RCC 7860 (cell line): ENCODE measurements around the gene PAPSS1.

Experiments
- DNase-seq: peaks from one replicate; pipeline ENCODE4 v3.0.0-alpha.2; 2015; ENCODE audit warnings: low spot score
- FAIRE-seq: peaks from 2 replicates; lab custom pipeline; 2012; peaks lifted over from hg19 to GRCh38; lab: Jason Lieb, UNC

The PAPSS1 gene

GRCh38 chr4:107572281-107572680 lies 147.8 kb downstream of the PAPSS1 start:
- no peak for DNase-seq
- FAIRE-seq, result no peak

- no peak for FAIRE-seq
- DNase-seq, result no peak
Measured at GRCh38 chr4:107570952-107571351, 149.1 kb downstream of the PAPSS1 start.

GRCh38 chr4:107564326-107564725 lies 155.7 kb downstream of the PAPSS1 start:
- FAIRE-seq, result no peak
- no peak for DNase-seq
